ENCODE results near the gene NPLOC4. TPM values are rescaled to one million over a fixed set of nuclear protein-coding genes. Genes with fewer than 3 reads are reported as not detected.

Gene NPLOC4
- total and polyA plus RNA-seq, 11 donors = 28.2 to 133 (median 99.2) TPM

- H3K27ac ChIP-seq = no peak overlapping the region
- peaks cover 4 to 48% (median 13%) of the 10 kb centered on the region in 9 donors for H3K27me3 ChIP-seq
- TF ChIP-seq POLR2A (IDR thresholded peaks at IDR 0.05) = no peak
- TF ChIP-seq, protein P1, sequence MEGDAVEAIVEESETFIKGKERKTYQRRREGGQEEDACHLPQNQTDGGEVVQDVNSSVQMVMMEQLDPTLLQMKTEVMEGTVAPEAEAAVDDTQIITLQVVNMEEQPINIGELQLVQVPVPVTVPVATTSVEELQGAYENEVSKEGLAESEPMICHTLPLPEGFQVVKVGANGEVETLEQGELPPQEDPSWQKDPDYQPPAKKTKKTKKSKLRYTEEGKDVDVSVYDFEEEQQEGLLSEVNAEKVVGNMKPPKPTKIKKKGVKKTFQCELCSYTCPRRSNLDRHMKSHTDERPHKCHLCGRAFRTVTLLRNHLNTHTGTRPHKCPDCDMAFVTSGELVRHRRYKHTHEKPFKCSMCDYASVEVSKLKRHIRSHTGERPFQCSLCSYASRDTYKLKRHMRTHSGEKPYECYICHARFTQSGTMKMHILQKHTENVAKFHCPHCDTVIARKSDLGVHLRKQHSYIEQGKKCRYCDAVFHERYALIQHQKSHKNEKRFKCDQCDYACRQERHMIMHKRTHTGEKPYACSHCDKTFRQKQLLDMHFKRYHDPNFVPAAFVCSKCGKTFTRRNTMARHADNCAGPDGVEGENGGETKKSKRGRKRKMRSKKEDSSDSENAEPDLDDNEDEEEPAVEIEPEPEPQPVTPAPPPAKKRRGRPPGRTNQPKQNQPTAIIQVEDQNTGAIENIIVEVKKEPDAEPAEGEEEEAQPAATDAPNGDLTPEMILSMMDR (IDR thresholded peaks at IDR 0.05) = peak in 2 of 12 donors; percentile 6 to 14
- H3K36me3 ChIP-seq = no peaks in the 10 kb centered on the region
- no peaks in the 10 kb centered on the region for H3K9me3 ChIP-seq
- WGBS, 4 donors = 22 to 43% (median 28%) methylated on average over 15 to 17 of the region's 17 CpGs
- intact Hi-C loops (cut with DNase I) = loop anchor here in 2 of 10 donors (2.0 to 5.0 kb wide), 2 partner anchors 27 to 79 kb away; no protein-coding TSS in a partner anchor
- peak; percentile 49 to 80 (median 52) for ATAC-seq
- H3K4me1 ChIP-seq = peaks cover 2 to 32% (median 14%) of the 10 kb centered on the region in 12 donors
- no peak overlapping the region for H3K4me3 ChIP-seq
- DNase-seq = peak in 4 of 5 donors; percentile 61 to 78 (median 70)
Measured at GRCh38 chr17:81523402-81524038, 113.4 kb downstream of the NPLOC4 start.

DNA sequence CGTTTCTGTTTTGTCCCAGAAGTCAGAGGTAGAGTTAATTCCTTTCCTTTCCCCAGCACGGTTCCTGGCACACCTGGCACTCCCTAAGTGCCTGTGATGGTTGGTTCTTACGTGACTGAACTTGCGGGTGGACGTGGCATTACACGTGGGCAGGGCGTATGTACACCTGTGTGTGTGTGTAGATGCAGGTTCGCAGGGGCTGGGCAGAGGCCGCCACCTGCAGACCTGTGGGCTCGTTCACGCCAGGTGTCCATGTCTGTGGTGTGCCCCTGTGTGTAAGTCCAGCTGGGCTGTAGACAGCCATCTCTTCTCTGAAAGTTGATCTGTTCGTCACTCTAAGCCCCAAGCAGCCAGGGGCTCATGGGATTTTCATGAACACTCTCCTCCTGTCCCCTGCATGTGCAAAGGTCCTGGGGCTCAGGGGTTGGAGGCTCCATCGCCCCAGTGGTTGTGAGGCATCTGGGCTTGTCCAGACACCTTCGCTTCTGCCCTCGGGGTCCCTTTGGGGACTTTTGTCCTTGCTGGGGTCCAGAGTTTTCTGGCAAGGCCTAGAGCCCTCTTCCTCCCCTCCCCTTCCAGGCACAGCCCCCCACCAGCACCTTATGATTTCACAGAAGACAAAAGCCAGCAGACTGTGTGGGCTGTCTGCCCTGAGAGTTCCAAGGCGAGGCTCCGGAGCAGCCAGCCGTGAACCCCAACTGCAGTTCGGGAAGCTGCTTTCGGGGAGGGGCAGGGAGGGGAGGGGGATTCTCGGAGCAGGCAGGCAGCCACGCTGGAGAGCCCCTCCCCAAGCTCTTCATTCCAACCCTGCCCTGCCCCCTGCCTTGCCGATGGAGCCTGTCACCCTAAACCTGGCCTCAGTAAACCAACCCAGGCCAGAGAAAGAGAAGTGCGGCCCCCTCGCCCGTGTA is 114.2 kb downstream of the NPLOC4 start:
- DNase-seq (peak in 2 of 5 donors; percentile 22 to 42), ATAC-seq (no peak)
- peaks cover 4 to 44% (median 13%) of the 10 kb centered on the region in 9 donors for H3K27me3 ChIP-seq
- intact Hi-C loops (cut with DNase I) = loop anchor here in 2 of 10 donors (2.0 to 5.0 kb wide), 2 partner anchors 28 to 80 kb away; no protein-coding TSS in a partner anchor
- H3K36me3 ChIP-seq = no peaks in the 10 kb centered on the region
- H3K27ac ChIP-seq = no peak overlapping the region
- peaks cover 2 to 39% (median 22%) of the 10 kb centered on the region in 12 donors for H3K4me1 ChIP-seq
- 69 to 76% (median 73%) methylated on average over 23 to 26 of the region's 26 CpGs for WGBS, 4 donors
- no peak overlapping the region for H3K4me3 ChIP-seq
- no peaks in the 10 kb centered on the region for H3K9me3 ChIP-seq
- TF ChIP-seq, protein P1 (IDR thresholded peaks at IDR 0.05) = no peak

GRCh38 chr17:81520021-81520901 is 116.7 kb downstream of the NPLOC4 start:
- Histone ChIP-seq H3K9me3 (no peaks in the 10 kb centered on the region), H3K36me3 (no peaks in the 10 kb centered on the region), H3K4me1 (peaks cover 8 to 61% (median 46%) of the 10 kb centered on the region in 12 donors), H3K27me3 (peaks cover 0 to 22% (median 6%) of the 10 kb centered on the region in 9 donors), H3K4me3 (no peak overlapping the region), H3K27ac (no peak overlapping the region)
- ATAC-seq (no peak), DNase-seq (peak in 2 of 5 donors; percentile 23 to 25)
- TF ChIP-seq, protein P1 (IDR thresholded peaks at IDR 0.05) = no peak
- TF ChIP-seq POLR2A (IDR thresholded peaks at IDR 0.05) = no peak
- intact Hi-C loops (cut with DNase I) = loop anchor here in 1 of 10 donors (5.0 kb wide), 1 partner anchor 82 kb away; no protein-coding TSS in a partner anchor
- WGBS, 4 donors = 70 to 85% (median 78%) methylated on average over 9 to 14 of the region's 14 CpGs

All from heart left ventricle (tissue), 16 donors.